ENCODE results near the gene RGS7BP.

- TF ChIP-seq EZH2 (IDR thresholded peaks at IDR 0.05; ENCODE audit: borderline replicate concordance, control insufficient read depth, low read depth, low read length) (no peak), FOXK2 (IDR thresholded peaks at IDR 0.05) (no peak), MTA2 (IDR thresholded peaks at IDR 0.05; ENCODE audit: low read depth) (no peak), NRF1 (conservative IDR thresholded peaks at IDR 0.05; ENCODE audit: low read depth, low read length) (no peak), IKZF1 (conservative IDR thresholded peaks at IDR 0.05) (no peak), HSF1 (IDR thresholded peaks at IDR 0.05; ENCODE audit: low read depth, low read length) (no peak), TCF3 (IDR thresholded peaks at IDR 0.05; ENCODE audit: borderline replicate concordance, insufficient read depth, low read depth, low read length) (no peak), CTCF (IDR thresholded peaks at IDR 0.05 in 2 of 3, conservative IDR thresholded peaks at IDR 0.05 in 1 of 3; ENCODE audit: control insufficient read depth in 2 of 3, extremely low read depth in 1 of 3, insufficient read depth in 1 of 3, low read depth in 3 of 3, low read length in 3 of 3) (no peak), RB1 (IDR thresholded peaks at IDR 0.05; ENCODE audit: borderline replicate concordance) (no peak), ESRRA (IDR thresholded peaks at IDR 0.05; ENCODE audit: low read length) (no peak), CBX5 (IDR thresholded peaks at IDR 0.05; ENCODE audit: low read depth) (no peak), NFXL1 (IDR thresholded peaks at IDR 0.05; ENCODE audit: borderline replicate concordance) (no peak), YY1 (IDR thresholded peaks at IDR 0.05; ENCODE audit: low read depth, low read length) (no peak)
Measured at GRCh38 chr5:64518793-64519192, 13.0 kb downstream of the RGS7BP start.
